GM23338 (cell line): ENCODE data around the gene FREY1. TPM values are rescaled to one million over a fixed set of nuclear protein-coding genes. Genes with fewer than 3 reads are reported as not detected.

Source experiments
- CREB1 ChIP-seq: fragments of 250-450 bp; sonication (Bioruptor Pico); IDR thresholded peaks from 2 replicates; pipeline ENCODE4 v1.5.0; 2020; ENCODE audit warnings: low read depth, mild to moderate bottlenecking, moderate library complexity
- EZH2 ChIP-seq: fragments of 200-600 bp; sonication (generic); IDR thresholded peaks from one replicate; pipeline ENCODE4 v1.8.0; 2017; ENCODE audit warnings: antibody characterized with exemption, mild to moderate bottlenecking, low read depth; ENCODE audit not compliant: unreplicated experiment
- EZH2phosphoT487 ChIP-seq: fragments of 200-600 bp; sonication (generic); IDR thresholded peaks from one replicate; pipeline ENCODE4 v1.8.1; 2018; ENCODE audit warnings: antibody characterized with exemption; ENCODE audit not compliant: unreplicated experiment
- POLR2AphosphoS5 ChIP-seq: IDR thresholded peaks from 2 replicates; pipeline ENCODE4 v1.6.1; 2016; ENCODE audit warnings: antibody characterized with exemption, low read depth
- STAT1 ChIP-seq: IDR thresholded peaks from one replicate; pipeline ENCODE4 v1.6.1; 2016; ENCODE audit warnings: antibody characterized with exemption; ENCODE audit not compliant: unreplicated experiment
- polyA plus RNA-seq: library from polyadenylated mRNA; unstranded; fragments of >200 nt; fragmentation: Nextera tagmentation; extraction: Ambion mirVana; gene quantifications from 2 replicates; pipeline ENCODE4 v1.2.1, GENCODE V29; 2016
- total RNA-seq: library from RNA; depleted of rRNA; stranded (reverse); fragments of >200 nt; shearing (Covaris generic); gene quantifications from 2 replicates; pipeline ENCODE4 v1.2.3, GENCODE V29; 2014; rRNA removed

Gene FREY1
- total and polyA plus RNA-seq, 2 experiments from 2014 or later: 1.1 TPM; not detected in 1

DNA sequence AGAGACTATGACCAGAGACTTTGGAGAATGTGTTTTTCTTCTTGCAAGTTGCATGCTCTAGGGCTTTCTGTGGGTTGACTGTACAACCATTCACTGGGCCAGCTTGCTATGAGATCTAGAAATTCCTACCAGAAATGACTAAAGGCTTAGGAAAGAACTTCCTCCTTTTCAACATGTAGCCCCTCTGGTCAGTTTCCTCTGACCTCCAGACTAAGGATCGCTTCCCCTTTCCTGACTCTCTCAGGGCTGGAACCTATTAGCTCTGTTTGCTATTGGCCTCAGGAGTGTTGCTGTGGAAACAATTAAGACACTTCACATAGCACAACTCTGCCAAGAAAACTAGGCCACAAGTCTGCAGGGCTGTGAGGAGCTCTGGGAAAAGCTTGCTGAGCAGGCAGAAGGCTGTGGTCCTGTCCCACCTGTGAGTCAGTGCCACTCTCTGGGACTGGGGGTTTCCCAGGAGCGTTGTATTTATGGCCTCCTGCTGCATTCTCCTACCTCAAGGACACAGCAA, 49.1 kb downstream of the FREY1 start (continued):
- TF ChIP-seq CREB1 (no peak), EZH2 (no peak), EZH2phosphoT487 (no peak), STAT1 (no peak), POLR2AphosphoS5 (no peak)

Other genes starting within 250 kb of the FREY1 start
- 1.7 and 2.7 TPM in 2 replicates for gene CHST1, start 241.6 kb downstream of the FREY1 start, total RNA-seq
- gene CHST1, start 241.6 kb downstream of the FREY1 start, polyA plus RNA-seq: 0.84 and 2.1 TPM in 2 replicates
- 6.9 and 11.0 TPM in 2 replicates for gene SLC35C1, start 102.1 kb downstream of the FREY1 start, total RNA-seq
- gene SLC35C1, start 102.1 kb downstream of the FREY1 start, polyA plus RNA-seq: 6.8 and 7.7 TPM in 2 replicates
- gene CRY2, start 59.8 kb downstream of the FREY1 start, total RNA-seq: 14.6 and 15.4 TPM in 2 replicates
- 5.6 and 9.5 TPM in 2 replicates for gene CRY2, start 59.8 kb downstream of the FREY1 start, polyA plus RNA-seq
- gene MAPK8IP1, start 21.6 kb downstream of the FREY1 start, total RNA-seq: 34.1 and 39.4 TPM in 2 replicates
- 5.9 and 6.8 TPM in 2 replicates for gene MAPK8IP1, start 21.6 kb downstream of the FREY1 start, polyA plus RNA-seq
- gene PEX16, start 10.6 kb upstream of the FREY1 start, total RNA-seq: 22.4 and 34.1 TPM in 2 replicates
- gene PEX16, start 10.6 kb upstream of the FREY1 start, polyA plus RNA-seq: 23.3 and 27.6 TPM in 2 replicates
- gene LARGE2, start 15.4 kb upstream of the FREY1 start, total RNA-seq: 74.5 and 107 TPM in 2 replicates
- gene LARGE2, start 15.4 kb upstream of the FREY1 start, polyA plus RNA-seq: 89.8 and 97.8 TPM in 2 replicates
- 14.2 and 23.6 TPM in 2 replicates for gene PHF21A, start 214.2 kb upstream of the FREY1 start, total RNA-seq
- gene PHF21A, start 214.2 kb upstream of the FREY1 start, polyA plus RNA-seq: 18.7 and 21.7 TPM in 2 replicates